Limb (tissue), 2 donors: ENCODE results near the gene GLIS1.

ENCODE experiments used
- DNase-seq, 2 donors: peaks; one replicate each; pipeline ENCODE4 v3.0.0-alpha.2; 2016; ENCODE audit errors: extremely low spot score in 2 of 2

Gene GLIS1

DNA sequence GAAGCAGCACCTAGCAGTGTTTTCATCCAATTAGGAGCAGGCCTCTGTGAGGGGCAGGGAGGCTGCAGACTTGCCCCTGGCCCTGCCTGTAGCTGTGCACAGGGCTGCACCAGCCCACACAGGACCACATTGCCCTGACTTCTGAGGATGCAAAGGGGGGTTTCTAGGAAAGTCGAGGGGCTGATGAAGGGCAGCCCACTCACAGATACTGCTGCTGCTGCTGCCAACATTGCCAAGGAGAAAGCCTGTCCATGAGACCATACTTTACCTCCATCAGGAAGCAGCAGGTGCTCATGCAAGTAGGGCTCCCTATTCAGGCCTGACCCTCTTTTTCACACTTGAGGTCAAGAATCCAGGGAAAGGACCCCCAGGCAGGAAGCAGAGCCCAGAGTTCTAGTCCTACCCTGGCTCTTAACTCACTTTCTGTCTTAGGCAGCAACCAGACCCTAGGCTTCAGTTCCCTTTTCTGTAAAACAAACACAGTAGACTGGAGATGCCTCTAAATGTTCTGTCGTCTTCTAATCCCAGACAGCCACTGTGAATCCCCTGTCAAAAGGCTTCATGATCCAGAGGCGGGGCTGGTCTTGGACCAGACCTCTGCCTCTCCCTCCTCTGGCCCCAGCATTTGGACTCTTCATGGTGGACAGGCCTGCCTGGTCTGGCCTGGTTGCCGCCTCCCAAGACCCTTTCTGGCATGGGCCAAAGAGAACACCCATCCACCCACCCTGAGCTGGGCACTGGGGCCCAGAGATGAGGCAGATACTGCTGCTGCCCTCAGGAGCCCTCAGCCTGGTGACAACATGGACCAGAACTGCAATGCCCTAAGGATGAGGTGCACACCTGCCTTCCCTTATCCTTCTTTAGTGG lies 120.2 kb downstream of the GLIS1 start:
- DNase-seq, result no peak

DNA sequence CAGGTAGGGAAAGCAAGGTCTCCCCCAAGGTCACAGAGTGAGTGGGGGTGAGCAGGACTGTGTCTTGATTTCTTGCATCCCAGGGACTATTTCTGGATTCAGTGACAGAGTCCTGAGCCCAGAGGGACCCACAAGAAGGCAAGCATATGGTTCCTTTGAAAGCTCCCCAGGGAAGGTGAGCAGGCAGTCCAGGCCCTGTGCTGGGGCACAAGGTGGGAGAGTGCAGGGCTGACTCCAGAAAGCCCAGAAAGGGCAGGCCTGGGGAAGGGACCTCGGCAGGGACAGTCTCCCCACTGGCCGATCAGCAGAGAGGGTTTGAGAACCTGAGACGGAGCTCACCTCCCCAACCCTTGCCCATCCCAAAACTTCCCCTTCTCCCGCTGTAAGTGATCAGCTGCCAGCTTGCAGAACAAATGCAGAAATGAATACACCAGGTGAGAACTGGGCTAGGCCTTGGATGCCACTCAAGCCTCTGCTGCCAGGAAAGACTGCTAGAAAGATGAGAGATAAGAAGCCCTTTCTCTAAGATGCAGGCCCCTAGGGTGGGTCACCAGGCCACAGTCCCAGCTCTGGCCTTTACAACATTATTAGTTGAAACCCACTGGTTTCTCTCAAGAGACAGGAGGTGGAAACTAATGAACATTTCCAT lies 121.0 kb downstream of the GLIS1 start:
- no peak for DNase-seq

DNA sequence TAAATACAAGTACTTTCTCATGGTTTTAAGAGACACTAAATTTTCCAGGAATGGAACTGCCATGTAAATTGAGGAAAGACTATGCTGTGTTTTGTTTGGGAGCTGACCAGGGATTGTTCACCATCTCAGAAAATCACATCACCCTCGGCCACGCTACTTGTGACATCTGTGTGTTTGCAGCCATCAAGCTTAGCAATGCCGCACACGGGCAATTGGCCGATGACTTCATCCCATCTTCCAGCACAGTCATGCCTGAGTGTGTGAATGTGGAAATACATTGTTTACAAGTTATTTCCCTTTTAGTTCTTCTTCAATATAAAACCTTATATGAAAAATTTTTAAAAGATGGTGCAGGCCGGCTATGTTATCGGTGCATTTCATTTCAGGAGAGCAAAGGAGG lies 121.6 kb downstream of the GLIS1 start:
- DNase-seq, result no peak

DNA sequence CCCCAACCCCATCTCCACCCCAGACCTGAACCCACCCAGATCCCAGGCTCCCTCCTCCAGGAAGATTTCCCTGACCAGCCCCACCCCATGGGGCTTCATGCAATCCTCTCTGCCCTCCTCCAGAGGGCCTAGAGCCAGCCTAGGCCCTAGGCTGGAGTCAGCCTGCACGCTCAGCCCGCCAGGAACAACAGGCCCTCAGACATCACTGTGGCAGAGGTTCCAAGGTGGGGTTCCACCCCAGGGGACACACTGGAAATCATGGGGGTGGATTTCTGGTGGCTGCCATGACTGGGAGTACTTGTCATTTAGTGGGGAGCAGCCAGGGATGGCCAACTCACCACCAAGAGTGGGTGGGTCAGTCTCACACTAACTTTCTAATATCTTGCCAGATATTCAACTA lies 122.0 kb downstream of the GLIS1 start:
- peak in 1 of 2 donors; percentile 18 for DNase-seq

DNA sequence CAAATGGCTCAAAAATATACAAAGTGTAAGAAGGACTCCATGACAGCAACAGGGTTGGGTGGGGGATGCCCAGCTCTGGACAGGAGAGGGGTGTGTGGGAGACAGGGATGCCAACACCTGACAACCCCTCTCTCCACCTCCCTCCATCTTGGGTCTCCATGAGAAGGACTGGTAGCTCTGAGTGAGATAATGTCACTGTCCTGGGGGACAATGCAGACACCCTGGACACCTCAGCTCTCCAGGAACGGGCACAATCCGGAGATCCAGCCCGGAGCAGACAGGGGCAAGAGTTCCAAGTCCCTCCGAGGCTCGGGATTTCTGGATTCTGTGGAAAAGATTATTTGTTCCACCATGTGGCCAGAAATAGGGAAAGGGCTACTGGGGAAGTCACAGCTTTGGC lies 122.5 kb downstream of the GLIS1 start:
- DNase-seq, result no peak

DNA sequence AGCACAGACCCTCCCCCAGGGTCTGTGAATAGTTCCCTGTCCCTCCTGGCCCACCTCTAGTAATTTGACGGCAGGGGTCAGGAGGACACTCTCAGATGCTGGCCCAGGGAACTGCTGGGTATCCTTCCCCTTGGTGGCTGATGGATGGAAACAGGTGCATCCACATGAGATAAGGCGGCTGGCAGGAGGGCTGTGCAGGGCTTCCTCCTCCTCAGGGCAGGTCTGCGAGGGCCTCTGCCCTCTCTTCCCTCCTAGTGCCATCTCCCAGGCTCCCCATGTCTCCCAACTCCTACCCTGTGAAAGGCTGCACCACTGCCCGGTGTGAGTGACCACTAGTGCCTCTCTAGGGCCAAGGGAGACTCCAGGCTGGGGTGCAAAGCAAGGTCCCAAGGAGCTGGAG lies 123.9 kb downstream of the GLIS1 start:
- peak in 1 of 2 donors; percentile 22 for DNase-seq

DNA sequence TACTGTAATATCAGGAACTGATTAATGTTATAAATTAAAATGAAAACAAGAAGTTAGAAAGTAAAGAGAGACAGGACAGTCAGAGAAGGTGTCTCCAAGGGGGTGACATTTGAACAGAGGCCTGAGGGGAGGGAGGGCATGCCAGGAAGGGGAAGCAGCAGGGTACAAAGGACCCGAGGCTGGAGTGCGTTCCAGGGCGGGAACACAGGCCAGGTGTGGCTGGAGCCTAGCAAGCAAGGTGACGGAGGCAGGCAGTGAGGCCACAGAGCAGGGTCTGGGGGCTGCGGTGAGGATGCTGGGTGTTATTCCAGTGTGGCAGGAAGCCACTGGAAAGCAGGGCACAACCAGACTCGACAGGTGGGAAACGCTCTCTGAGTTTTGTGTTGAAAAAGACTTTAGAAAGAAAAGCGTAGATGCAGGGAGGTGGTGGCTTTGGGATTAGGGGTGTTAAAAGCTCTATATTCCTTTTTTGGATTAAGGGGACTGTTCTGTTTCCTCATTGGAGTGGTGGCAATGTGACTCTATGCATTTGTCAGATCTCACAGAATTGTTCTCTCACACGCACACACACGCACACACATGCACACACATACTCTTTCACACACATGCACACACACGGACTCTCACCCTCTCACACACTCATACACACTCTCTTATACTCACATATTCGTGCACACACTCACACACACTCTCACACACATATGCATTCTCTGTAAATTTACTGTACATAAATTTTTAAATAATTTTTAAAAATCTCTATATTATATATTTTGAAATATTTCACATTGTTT lies 124.5 kb downstream of the GLIS1 start:
- no peak for DNase-seq

DNA sequence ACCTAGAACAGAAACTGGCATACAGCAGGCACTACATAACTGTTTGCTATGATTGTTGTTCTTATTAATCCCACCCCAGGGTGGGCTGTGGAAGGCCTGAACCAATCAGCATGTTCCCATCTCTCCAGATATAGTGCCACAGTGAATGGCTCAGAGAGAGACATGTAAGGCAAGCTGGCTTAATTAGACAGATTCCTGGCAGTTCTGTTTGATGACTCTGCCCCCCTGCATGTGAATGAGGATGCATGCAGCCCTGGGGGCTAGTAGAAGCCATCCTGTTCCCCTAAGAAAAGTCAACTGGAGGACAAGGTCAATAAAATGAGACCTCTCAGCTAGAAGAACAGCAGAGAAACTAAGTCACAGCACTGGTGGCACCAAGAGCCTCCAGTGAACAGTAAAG lies 130.3 kb downstream of the GLIS1 start:
- no peak for DNase-seq

DNA sequence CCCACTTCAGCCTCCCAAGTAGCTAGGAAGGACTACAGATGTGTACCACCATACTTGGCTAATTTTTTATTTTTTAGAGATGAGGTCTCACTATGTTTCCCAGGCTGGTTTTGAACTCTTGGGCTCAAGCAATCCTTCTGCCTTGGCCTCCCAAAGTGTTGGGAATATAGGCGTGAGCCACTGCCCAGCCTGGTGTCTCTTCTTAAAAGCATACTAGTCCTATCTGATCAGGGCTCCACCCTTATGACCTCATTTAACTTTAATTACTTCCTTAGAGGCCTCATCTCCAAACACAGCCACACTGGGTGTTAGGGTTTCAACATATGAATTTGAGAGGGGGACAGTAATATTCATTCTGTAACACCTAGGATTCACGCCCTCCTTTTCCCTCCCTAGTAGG lies 130.9 kb downstream of the GLIS1 start:
- DNase-seq, result no peak

DNA sequence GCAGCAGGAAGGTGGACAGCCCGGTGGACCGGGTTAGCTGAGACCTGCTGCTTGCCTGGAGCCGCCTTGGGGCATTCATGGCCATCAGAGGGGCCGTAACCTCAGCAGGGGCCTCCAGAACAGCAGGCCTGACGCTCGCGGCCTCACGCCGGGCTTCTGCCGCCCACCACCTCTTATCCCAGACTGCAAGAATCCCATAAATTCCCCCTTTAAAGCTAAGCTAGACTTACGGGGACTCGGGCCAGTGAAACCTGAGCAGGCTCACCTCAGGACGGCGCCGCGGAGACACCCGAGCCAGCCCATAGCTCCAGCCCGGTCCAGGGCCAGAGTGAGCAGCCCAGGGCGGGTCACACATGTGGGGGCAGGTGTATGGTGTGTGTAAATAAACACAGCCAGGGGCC lies 132.3 kb downstream of the GLIS1 start:
- peak in 1 of 2 donors; percentile 41 for DNase-seq

DNA sequence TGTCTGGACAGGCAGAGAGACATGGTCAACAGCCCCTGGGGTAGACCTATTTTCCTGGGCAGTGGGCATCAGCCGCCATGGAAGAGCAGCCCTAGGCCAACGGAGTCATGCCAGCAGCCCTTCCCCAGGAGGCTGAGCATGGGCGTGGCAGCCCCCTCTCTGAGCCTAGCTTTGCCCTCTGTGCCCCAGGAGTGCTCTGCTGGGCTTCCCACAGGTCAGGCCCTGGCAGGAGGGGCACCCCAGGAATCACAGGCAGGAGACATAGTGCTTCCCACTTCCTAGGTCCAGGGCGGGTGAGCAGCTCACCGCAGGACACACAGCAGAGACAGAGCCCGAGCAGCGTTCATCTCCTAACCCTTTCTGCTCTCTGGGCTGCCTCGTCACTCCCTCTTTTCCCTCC lies 132.8 kb downstream of the GLIS1 start:
- peak in 1 of 2 donors; percentile 35 for DNase-seq

DNA sequence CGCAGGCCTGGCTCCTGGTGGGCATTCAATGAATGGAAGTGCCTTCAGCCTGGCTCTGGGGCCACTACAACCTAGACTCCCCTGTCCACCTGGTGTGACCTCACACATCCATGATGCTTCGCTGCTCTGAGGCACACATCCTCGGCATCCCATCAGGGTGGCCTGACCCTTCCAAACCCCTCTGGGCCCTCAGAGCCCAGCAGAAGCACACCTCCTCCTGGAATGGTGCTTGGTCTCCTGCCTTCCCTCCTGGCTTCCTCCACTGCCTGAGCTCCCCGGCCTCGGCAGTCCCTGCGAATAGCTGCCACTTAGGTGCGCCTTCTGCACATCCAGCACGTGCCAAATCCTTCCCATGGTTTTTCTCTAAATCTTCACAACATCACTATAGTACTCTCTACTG lies 133.8 kb downstream of the GLIS1 start:
- DNase-seq, result peak in 1 of 2 donors; percentile 20

DNA sequence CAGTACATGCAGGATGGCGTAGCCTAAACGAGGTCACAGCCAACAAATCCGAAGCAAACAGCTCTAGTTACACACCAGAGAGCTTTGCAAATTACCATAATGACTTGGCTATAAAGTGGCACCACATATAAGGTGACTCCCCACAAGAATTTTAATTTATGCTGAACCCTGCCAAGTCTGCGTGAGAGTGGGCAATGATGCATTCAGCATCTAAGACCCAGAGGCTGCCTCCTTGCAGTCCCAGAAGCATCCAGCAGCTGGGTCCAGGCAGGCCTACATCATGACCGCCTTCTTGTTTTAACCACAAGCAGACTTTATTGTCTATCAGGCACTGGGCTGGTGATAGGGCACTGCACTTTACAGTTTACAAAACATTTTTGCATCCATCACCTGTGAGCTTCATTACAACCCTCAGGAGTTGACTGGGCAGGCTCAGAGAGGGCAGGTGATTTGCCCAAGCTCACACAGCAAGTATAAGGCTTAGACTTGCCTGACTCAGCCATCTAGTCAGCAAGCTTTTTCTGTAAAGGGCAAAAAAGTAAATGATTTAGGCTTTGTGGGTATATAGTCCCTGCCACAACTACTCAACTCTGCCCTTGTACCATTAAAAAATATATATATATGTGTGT lies 134.6 kb downstream of the GLIS1 start:
- no peak for DNase-seq

DNA sequence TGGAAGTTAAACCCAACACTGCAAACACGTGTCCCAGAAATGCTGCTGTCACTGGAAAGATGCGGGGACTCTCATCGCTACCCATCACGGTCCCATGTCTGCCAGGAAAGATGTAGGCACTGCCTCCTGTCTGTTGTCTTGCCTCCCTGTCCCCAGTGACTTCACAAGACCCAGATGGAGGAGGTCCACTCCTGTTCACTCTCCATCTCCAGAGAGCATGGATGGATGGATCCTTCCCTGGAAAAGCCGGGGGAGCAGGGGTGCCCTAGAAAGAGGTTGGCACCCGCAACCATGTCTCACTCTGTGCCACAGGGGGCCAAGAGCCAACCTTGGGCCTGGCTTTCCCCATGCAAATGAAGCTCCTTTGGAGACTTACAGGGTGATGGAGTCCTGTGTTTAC lies 135.5 kb downstream of the GLIS1 start:
- no peak for DNase-seq

DNA sequence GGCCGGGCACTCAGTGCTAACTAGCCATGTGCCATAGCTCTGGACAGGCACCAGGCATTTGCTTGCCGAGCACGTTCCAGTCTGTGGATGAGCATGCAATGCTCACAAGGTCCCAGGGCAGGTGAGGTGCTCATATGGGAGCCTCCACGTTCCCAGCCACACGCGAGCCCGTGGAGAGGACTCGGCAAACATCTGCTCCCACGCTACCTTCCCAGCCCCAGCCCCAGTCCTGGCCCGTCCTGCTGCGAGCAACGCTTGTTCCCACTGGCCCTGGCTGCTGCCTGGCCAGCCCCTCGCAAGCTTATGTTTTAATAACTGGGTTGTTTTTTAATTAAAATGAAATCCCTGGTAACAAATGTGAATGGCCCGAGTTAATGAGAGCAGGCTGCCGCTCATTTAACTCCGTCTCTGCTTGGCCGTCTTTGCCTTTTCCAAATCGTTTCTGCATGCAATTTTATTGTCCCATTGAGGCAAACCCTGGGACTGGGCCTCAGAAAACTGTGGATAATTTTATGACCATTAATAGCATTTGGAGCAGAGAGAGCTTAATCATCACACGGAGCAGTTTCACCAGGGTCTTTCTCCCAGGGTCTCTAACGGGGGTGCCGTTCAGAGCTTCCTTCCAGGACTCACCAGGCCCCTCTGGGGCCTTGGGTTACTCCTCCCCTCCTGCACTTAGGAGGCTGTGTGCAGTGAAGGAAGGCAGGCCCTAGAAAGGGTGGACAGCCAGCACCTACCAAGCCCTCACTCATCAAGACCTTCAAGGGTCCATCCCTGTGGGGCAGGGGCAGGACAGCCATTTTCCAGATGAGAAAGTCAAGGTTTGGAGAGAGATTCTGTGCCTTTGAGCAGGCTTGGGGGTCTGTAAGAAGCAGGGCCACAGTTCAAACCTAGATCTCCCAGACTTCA lies 136.8 kb downstream of the GLIS1 start:
- DNase-seq, result no peak

DNA sequence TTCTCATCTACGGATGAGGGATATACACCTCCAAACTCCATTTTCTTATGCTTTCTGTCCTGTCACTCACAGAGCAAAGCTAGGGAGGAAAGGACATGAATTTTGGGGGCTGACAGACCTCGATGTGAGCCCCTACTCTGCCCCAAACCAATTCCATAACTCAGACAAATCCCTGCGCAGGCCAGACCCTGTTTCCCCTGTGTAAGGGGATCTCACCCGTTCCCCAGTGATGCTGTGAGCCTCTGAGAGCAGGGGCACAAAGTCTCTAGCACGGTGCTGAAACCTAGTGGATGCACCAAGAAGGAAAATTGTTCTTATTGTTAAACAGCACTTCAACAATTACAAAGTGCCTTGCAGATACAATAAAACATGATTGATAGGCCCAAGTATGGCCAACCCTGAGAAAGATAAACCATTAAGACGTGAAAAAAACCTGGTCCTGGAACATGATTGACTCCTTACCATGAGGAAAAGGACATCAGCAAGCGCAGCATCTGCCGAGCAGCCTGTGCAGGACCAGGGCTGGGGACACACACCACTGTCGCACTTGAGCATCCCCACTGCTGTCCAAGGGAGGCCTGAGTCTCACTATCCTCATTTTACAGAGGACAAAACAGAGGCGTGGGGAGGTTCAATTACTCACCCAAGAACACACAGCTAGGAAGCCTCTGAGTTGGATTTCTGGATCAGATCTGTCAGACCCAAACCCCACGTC lies 137.8 kb downstream of the GLIS1 start:
- DNase-seq, result no peak

DNA sequence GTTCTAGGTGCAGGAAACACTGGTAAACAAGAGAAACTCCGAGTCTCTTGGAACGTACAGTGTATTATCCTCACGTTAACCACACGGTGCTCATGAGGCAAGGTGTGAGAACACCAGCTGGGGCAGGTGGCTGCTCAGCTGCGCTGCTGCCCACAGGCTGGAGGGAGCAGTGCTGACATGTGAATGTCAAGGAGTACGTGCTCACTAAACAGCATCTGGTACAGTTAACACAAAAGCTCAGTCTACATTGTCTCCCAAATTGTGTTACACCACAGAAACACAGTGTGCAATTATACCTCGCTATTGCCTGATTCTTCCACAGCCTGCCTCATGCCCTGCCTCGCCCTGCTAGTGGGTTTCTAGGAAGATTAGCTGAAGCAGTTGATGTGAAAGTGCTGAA lies 138.4 kb downstream of the GLIS1 start:
- DNase-seq, result no peak

DNA sequence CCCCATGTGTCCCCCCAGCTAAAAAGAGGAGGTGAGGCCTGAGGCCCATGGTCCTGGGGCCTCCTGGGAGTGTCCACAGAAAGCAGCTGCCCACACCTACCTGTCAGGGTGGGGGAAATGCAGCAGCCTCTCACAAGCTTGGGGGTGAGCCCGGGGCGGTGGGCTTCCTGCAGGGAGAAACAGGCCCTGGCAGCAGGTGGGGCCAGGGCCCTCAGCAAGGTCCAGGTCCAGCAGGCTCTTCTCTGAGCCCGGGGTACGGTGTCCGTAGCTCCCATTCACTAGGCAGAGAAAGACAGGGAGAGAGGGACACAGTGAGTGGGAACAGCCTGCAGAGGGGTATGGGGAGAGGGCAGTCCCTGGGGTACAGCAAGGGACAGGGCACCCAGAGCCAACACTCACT lies 139.0 kb downstream of the GLIS1 start:
- peak in 1 of 2 donors; percentile 23 for DNase-seq

DNA sequence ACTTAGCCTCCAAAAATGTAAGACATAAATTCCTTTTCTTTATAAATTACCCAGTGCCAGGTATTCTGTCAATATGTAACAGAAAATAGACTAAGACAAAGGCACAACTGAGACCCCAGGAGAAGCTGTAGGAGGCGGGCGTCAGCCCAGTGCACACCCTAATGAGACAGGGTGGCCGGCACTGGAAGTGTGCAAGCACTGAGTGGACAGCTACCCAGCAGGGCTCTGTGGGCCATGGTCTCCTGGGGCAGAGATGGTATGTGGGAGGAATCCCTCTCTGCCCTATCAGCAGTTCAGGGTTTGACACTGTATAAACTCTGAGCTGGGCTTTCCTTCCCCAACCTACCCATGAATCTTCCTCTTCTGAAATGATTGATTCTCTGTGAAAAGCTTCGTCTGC lies 139.5 kb downstream of the GLIS1 start:
- DNase-seq, result no peak

DNA sequence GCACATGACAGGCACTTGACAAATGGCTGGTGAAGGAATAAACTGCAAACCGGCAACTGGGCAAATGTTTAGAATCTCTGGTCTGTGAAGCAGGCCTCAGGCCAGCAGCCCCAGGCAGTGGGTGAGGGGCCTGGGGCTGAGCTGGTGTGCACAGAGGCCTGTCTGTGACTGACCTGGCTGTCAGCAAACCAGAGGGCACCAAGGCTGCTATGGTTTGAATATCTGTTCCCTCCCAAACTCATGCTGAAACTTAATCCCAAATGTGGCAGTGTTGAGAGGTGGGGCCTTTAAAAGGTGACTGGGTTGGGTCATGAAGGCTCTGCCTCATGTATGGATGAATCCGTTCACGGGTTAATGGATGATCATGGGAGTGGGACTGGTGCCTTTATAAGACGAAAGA lies 140.0 kb downstream of the GLIS1 start:
- DNase-seq, result no peak
